ENCODE data around the gene RHEBL1.

RHEBL1 gene

DNA sequence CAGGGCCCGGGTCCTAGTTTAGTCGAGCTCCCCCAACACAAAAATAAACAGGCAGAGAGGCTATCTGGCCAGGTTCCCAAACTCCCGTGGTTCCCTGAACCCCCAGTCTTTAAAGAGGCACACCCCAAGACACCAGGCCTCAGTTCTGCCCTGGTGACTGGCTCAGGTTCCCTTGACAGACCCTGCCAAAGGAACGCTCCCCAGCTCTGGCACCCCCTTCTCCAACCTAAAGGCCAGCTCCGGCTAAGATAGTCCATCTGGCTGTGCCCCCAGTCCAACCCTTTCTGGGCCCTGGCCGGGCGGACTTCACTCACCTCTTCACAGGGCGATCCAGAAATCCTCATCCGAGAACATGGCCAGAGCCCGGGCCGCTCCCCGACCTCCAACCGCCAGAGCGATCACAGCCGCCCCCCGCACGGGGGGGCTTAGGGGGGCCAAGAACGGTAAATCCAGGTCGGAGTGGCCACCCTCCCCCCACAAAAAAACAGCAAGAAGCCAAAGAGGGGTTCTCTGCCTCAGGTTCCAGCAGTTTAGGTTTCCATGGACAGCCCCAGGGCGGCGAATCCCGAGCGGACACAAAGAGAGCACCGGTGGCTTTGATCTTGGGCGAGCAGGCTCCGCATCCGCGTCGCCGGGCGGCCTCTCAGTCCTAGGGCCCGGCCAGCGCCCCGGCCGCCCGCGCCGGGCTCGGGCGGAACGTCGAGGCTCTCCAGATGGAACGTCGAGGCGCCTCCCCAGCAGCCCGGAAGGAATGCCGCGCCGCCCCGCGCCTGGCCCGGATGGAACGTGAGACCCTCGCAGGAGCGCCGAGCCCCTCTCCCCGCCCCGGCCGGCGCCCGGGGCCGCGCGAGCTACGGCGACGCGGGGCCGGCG lies 10.2 kb downstream of the RHEBL1 start:
- TF ChIP-seq, protein P1, sequence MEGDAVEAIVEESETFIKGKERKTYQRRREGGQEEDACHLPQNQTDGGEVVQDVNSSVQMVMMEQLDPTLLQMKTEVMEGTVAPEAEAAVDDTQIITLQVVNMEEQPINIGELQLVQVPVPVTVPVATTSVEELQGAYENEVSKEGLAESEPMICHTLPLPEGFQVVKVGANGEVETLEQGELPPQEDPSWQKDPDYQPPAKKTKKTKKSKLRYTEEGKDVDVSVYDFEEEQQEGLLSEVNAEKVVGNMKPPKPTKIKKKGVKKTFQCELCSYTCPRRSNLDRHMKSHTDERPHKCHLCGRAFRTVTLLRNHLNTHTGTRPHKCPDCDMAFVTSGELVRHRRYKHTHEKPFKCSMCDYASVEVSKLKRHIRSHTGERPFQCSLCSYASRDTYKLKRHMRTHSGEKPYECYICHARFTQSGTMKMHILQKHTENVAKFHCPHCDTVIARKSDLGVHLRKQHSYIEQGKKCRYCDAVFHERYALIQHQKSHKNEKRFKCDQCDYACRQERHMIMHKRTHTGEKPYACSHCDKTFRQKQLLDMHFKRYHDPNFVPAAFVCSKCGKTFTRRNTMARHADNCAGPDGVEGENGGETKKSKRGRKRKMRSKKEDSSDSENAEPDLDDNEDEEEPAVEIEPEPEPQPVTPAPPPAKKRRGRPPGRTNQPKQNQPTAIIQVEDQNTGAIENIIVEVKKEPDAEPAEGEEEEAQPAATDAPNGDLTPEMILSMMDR (conservative IDR thresholded peaks at IDR 0.05; ENCODE audit: control insufficient read depth, insufficient read depth, low read depth, low read length): no peak
- DNase-seq (ENCODE audit: low read depth): no peak
- H3K4me3 ChIP-seq (ENCODE audit: control insufficient read depth, low read depth, low read length): peak overlapping the region; percentile 91

DNA sequence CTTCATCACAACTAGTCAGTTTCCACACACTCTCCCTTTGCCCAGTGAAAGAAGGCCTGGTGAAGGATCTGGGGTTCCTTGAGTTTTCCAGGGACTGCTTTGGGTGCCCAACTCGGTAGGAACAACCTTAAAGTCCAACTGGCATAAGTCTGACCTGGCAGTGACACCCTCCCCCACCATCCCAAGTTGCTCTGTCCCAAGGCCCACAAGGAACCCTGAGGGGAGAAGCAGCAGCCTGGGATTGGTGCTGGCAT lies 10.8 kb downstream of the RHEBL1 start:
- TF ChIP-seq, protein P1 (conservative IDR thresholded peaks at IDR 0.05; ENCODE audit: control insufficient read depth, insufficient read depth, low read depth, low read length): no peak
- DNase-seq (ENCODE audit: low read depth): no peak
- H3K4me3 ChIP-seq (ENCODE audit: control insufficient read depth, low read depth, low read length): peak overlapping the region; percentile 91

DNA sequence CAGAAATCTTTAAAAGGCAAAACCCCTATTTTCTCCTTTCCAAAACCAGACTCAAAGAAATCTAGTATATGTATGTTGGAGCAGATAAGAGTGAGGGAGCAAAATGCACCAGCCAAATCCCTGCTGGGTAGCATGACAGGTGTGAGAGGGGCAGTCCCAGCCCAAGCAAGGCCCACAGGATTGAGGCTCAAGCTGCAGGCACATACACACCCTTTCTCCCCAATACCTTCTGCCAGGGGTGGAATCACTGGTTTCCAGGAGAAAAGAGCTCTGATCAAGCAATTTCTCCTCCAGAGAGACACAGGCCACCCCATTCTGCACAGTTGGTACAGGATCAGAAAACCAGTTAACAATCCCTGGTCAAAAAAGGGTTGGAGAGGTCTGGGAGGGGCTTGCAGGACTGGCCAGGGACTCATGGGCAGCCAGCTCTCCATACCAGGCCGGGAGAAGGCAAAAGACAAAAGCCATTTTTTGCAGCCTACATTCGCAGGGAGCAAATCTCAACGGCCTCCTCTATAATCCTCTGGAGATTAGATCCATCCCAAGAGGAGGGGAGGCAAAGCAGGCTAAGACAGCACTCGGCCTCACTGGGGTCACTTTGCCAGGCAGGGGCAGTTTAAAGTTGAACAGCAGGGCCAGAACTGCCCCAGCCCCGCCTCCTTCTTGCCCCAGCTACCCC lies 11.3 kb downstream of the RHEBL1 start:
- TF ChIP-seq, protein P1 (conservative IDR thresholded peaks at IDR 0.05; ENCODE audit: control insufficient read depth, insufficient read depth, low read depth, low read length): no peak
- DNase-seq (ENCODE audit: low read depth): no peak
- peak overlapping the region; percentile 91 for H3K4me3 ChIP-seq (ENCODE audit: control insufficient read depth, low read depth, low read length)

DNA sequence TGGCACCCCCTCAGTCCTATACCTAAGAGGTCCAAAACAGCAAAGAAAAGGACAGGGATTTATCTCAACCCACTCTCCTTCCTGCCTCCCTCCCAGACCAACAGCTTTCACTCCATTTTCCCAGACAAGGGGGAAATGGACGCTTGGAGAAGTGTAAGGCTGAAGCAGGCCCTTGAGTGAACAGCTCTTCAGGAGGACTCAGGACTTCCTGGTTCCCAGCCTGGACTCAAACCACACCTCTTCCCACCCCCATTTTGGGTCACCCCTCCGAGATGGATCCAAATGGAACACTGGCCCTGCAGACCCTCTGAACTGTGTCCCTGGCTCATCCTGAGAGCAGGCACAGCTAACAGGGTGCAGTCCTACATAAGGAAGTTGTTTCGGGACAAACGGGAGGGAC lies 11.9 kb downstream of the RHEBL1 start:
- peak overlapping the region; percentile 91 for H3K4me3 ChIP-seq (ENCODE audit: control insufficient read depth, low read depth, low read length)
- no peak for DNase-seq (ENCODE audit: low read depth)
- TF ChIP-seq, protein P1 (conservative IDR thresholded peaks at IDR 0.05; ENCODE audit: control insufficient read depth, insufficient read depth, low read depth, low read length): no peak

DNA sequence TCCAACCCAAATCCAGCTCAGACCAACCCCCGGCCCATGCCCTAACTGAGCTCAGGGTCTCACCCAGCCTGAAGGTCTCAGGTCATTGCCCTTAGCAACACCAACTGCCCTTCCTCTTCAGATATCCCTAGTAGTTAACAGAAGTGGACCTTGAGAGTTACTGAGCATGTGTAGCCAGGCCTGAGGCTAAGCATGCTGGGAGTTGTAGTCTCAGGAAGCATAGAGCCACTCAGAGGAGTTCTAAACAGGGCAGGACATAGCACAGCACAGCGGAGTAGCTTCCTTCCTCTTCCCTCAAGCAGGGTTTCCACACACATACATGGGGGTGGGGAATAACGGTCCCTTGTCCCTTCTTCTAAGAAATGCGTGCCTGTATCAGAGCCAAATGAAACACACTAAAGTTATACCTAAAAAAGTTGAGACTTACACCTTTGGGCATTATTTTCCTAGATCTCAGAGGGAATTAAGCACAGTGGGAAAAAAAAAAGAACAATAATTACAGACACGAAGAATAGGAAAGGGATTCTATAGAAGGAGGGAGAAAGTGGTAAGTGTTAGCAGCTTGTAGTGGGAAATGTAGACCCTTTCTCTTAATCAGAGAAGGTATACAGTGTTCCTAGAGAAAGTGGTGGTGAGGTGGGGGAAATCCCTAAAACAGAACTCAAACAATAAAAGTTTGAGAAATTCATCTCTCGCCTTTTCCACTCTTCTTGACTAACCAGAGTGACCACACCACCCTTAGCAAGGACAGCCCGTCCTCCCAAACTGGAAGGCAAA lies 13.6 kb downstream of the RHEBL1 start:
- H3K4me3 ChIP-seq (ENCODE audit: control insufficient read depth, low read depth, low read length): peak overlapping the region; percentile 91
- peak; percentile 86 for DNase-seq (ENCODE audit: low read depth)
- TF ChIP-seq, protein P1 (conservative IDR thresholded peaks at IDR 0.05; ENCODE audit: control insufficient read depth, insufficient read depth, low read depth, low read length): no peak

DNA sequence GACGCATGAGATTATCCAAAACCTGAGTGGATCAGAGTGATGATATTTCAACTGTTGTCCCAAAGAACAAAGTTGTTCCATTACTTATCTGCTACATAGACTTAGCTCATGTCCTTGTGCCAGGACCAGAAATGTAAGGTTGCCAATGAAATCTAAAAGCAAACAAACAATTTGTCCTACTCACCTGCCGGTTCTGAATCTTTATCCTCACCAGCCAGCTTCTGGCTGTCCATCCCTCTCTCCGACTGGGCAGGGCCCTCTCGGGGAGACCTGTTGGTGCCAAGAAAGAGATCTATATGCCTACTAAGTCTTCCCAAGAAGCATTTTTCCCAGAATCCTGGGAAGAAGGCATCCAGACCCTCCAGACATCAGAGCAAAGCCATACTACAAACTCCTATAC lies 14.7 kb downstream of the RHEBL1 start:
- TF ChIP-seq, protein P1 (conservative IDR thresholded peaks at IDR 0.05; ENCODE audit: control insufficient read depth, insufficient read depth, low read depth, low read length): no peak
- H3K4me3 ChIP-seq (ENCODE audit: control insufficient read depth, low read depth, low read length): no peak overlapping the region
- DNase-seq (ENCODE audit: low read depth): no peak
